HK-2 (cell line): ENCODE results near the gene REEP3.
"Not testable (repeated sequence)": the region's sequence is repeated elsewhere in the genome, so short reads cannot be mapped to it uniquely, and the experiment has no call there.

Experiments used
- DNase-seq: peaks from one replicate; pipeline ENCODE4 v3.0.0-alpha.2; 2018; ENCODE audit not compliant: unreplicated experiment

REEP3 gene

DNA sequence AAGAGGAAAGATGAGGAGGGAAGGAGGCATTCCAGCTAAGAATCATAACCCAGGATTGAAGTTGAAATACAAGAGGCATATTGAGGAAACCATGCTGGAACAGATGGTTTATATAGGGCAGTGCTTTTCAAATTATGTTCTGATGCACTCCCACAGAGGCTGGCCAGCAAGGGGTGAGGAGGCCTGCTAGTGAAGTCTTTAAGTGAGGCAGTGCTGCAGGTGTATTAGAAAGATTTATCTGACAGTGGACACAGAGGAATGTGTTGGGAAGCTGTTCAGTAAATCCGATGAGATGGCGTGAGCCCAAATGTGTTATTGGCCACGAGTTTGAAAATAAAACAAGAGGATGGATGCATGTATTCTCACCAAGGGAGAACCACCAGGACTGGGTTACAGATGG is 28.6 kb downstream of the REEP3 start:
- no peak for DNase-seq

DNA sequence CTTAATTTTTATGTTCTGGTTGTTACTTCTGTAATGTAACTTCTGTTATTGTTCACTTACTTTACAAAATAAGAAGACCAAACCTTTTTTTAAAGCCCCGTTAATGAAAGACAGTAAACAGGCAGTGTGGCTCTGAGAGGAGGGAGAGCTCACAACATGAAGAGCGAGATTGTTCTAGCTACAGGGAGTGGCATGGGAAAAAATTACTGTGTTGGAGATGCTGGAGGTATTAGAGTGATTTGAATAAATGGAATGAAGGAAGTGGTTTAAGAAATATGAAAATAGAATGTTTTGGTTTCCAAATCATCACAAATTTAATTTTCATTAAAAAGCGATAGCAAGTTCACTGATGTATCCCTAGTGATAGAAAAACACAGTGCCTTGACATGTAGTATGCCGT is 31.8 kb downstream of the REEP3 start:
- DNase-seq: no peak

DNA sequence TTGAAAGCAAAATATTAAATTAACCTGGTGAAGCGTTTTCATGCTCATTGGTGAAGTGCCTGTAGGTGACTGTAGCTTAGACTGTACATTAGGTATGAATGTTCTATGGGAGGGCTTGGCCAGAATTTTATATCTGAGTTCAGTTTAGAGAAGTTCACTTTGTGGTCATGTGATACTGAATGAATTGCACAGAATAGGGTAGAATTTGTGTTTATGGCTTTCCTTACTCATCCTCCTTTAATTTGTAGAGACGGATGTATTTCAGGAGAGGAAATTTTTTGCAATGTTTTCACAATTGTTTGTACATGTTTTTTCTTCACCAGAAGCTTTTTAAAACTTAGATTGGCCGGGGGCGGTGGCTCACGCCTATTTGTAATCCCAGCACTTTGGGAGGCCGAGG is 32.3 kb downstream of the REEP3 start:
- no peak for DNase-seq

DNA sequence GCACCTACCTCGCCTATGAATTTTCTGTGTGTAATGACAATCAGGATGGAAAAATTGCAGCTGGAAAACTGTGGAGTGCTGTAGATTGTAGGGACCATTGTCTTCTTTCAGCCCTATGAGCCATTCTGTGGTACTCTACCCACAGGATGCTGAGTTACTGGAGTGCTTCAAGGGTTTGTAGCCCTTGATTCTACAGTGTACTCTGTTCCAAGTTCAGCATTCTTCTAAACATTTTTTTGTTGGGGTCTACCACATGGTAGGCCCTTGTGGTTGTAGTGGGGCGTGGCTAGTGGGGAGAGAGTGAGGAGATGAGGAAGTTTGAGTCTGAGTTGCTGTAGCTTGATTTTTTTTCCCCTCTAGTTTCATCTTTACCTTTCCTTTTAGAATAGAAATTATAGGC is 33.5 kb downstream of the REEP3 start:
- DNase-seq: peak; percentile 49

DNA sequence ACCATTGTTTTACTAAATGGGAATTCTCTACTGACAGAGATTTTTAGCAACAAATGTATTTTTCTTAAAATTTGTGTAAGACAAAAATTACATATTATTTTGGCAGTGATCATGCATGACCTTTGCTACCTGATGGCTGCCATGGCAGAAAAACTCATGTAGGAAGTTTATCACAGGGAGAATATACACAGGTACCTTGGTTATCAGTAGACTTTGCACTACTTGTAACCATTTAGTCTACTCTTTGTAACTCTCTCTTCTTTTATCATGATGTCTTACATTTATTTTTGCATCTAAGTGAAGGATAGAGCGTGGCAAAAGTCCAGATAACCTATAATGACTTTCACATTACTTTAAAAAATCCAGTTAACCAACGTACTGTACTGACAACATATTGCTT is 34.1 kb downstream of the REEP3 start:
- DNase-seq: no peak

DNA sequence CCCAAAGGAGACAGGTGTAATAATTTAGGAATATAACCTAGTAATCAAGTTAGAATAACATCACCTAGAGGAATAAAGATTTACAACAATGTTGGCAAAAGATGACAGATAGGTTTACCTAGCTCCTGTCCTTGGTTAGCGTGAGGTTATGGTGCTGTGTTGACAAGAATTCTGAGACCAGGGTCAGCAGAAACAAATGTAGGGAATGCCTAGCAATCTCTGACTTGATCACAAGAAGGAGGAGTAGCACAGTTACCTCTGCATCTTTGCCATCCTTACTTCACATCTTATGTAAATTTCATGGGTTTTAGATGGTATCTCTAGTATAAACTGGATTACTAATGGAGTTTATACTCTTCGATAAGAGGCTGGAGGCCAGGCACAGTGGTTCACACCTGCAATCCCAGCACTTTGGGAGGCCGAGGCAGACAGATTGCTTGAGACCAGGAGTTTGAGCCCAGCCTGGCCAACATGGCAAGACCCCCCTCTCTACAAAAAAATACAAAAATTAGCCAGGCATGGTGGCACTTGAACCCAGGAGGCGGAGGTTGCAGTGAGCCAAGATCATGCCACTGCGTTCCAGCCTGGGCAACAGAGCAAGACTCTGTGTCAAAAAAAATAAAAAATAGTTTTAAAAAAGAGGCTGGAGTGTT is 37.1 kb downstream of the REEP3 start:
- no peak for DNase-seq

DNA sequence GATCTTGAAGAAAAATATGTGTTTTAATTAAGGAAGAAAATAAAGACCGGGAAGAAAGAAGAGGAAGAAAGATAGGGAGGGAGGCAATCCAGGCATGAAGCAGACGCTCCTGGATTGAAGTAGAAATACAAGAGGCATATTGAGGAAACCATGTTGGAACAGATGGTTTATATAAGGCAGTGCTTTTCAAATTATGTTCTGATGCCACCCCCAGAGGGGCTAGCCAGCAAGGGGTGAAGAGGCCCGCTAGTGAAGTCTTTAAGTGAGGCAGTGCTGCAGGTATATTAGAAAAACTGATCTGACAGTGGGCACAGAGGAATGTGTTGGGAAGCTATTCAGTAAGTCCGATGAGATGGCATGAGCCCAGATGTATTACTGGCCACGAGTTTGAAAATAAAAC is 40.1 kb downstream of the REEP3 start:
- no peak for DNase-seq

DNA sequence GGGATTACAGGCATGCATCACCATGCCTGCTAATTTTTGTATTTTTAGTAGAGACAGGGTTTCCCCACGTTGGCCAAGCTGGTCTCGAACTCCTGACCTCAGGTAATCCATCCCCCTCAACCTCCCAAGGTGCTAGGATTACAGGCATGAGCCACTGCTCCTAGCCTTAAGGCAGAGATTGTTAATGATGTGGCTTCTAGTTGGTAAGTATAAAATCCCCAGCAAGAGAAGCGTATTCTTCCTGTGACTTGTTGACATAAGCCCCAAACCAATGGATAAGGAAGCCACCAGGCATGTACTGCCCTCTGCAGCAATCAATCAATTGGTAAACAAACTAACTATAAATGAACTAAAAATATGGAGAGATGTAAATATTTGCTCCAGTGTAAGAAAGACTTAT is 41.2 kb downstream of the REEP3 start:
- no peak for DNase-seq

DNA sequence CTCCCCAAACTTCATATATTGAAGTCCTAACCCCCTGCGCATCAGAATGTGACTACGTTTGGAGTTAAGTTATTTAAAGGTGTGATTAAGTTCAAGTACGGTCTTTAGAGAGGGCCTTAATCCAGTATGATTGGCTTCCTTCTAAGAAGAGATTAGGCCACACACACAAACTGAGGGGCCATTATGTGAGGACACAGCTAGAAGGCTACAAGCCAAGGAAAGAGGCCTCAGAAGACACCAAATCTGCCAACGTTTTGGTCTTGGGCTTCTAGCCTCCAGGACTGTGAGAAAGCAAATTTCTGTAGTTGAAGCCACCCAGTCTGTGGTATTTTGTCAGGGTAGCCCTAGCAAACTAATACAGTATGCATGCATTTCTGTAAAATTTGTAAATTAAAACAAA is 41.7 kb downstream of the REEP3 start:
- no peak for DNase-seq

DNA sequence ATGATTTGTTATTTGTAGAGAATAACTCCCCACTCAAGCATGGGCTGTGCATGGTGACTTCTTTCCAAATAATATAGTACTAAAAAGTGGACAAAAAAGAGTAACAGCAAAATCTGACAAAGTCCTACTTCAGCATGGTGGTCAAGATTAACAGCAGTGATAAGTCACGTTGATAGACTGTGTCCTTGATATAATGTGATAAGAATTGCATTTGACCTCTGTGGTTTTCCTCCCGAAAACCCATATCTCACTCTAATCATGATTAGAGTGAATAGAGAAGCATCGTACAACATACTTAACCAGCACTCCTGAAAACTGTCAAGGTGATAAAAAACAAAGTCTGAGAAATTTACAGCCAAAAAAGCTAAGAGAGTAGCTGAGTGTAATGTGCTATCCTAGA is 42.4 kb downstream of the REEP3 start:
- DNase-seq: no peak

DNA sequence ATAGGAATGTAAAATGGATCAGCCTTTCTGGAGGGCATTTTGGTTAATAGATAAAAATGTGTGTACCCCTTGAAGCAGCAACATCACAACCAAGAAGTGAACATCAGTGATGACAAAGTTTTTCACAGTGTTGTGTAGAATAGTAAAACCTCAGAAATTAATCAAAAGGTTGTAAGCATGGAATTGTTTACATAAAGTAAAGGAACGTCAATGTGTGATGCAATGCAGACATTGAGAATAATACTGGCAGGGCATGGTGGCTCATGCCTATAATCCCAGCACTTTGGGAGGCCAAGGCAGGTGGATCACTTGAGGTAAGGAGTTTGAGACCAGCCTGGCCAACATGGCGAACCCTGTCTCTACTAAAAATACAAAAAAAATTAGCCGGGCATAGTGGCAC is 43.5 kb downstream of the REEP3 start:
- not testable (repeated sequence) for DNase-seq

DNA sequence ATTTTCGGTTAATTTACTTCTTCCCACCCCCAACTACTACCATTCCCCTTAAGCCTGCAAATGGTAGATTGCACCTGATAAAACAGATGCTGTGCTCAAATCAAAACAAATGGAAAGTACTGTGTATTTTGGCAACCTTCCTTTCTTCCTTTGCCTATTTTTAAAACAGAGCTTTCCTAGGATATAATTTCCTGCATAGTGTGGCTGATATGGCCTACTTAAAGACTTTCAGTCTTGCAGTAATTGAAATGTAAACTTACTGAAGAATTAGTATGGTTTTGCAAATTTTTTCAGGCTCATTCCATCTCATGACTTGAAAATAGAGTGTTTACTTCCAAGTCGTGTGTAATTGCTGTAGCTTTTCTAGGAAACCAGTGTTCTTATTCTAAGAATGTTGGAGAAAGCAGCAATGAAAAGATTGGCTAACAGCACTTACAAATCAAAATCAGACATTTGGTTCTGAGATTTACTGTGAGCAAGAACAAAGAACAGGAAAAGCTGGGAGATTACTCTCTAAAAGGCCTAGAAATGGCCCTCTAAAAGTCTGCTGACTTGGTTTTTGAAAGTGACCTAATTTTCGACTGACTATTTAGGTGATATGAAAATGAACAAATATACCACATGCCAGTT is 52.0 kb downstream of the REEP3 start:
- no peak for DNase-seq

DNA sequence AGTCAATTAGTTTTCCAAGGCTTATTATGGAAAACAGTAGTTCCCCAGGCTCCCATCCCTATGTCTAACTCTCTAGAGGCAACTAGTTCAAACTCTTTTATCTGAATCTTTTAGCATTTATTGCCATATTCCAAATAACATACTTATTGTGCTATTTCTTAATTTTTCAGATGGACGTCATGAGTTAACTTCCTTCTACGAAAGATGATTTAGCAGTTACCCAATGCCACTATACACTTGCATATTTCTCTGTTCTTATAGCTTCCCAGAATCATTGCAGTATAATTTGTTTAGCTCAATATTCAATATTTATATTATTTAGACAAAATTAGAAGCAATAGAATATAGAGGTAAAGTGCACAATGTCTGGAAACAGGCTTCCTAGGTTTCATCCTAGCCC is 52.8 kb downstream of the REEP3 start:
- no peak for DNase-seq

DNA sequence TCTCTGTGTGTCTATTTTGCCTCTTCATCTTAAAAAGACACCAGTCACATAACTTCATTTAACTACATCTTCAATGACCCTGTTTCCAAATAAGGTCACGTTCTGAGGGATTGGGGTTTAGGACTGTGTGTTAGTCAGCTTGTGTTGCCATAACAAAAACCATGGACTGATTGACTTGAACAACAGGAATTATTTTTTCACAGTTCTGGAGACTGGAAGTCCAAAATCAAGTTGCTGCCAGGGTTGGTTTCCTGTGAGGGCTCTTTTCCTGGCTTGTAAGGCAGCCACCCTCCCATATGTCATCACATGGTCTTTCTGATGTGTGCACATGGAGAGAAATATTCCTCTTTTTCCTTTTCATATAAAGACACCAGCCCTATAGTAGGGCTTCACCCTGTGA is 55.3 kb downstream of the REEP3 start:
- DNase-seq: no peak

DNA sequence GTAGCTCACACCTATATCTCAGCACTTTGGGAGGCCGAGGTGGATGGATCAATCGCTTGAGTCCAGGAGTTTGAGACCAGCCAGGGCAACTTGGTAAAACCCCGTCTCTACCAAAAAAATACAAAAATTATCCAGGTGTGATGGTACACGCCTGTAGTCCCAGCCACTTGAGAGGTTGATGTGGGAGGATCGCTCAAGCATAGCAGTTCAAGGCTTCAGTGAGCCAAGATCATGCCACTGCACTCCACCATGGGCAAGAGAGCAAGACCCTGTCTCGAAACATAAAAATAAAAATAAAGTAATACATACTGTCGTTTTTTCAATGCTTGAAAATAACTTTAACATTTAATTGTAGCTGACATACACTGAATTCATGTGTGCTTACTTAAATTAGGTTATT is 57.3 kb downstream of the REEP3 start:
- no peak for DNase-seq

DNA sequence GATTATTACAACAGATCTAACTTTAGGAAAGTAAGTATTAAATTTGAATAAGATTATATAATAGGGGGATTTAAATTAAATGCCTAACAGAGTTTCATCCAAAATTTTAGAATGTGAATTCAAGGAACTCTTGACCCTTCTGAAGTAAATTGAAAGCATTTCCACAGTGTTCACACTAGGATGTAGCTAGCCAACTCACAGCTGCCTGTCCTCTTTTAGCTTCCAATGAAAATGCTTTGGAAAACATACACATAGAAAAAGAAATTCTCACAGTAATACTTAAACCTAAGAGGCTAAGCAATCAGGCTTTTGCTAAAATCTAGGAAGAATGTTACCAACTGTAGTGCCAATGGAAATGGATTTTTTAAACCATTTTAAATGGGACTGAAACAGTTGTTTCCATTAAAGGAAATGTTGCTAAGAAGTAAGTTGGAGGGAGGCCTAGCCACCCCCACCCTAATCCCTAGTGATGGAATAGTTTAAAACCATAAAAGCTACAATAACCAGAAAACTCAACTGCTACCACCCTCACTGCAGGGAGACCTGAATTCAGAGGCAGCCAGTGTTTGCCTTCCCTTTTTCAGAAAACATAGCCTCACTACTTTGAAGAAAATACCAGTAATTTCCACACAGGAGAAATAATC is 58.3 kb downstream of the REEP3 start:
- no peak for DNase-seq

DNA sequence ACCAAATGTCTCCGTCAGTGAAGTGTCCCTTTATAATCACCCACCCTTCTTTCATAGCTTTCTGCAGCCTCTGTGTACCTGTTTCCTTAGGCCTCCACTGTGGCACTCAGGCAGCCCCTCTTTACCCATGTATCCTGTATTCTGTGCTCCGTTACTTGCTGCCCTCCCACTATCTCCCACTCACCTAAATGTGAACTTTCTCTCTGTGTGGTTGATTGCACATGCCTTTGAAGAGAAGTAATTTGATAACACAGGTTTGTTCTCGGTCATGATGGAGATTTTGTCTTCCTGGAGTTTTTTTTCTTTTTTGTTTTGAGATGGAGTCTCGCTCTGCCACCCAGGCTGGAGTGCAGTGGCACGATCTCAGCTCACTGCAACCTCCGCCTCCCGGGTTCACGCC is 61.5 kb downstream of the REEP3 start:
- DNase-seq: no peak

DNA sequence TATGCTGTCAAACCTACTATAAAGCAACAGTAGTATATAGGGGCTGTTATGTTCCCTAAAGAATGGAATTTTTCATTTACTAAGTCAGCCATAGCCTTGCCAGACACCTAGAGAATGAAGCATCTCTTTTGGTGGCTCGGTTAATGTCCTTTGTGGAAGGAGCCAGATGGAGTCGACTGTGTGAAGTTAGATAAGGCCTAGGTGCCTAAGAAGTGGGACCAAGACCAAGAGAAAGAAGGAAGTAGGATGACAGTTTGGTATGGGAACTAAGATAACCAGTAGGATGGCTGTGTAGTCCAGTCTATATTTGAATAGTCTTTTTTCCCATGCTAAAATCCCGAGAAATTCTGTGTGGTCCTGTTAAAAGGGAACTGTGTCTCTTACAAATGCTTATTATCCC is 62.2 kb downstream of the REEP3 start:
- no peak for DNase-seq

DNA sequence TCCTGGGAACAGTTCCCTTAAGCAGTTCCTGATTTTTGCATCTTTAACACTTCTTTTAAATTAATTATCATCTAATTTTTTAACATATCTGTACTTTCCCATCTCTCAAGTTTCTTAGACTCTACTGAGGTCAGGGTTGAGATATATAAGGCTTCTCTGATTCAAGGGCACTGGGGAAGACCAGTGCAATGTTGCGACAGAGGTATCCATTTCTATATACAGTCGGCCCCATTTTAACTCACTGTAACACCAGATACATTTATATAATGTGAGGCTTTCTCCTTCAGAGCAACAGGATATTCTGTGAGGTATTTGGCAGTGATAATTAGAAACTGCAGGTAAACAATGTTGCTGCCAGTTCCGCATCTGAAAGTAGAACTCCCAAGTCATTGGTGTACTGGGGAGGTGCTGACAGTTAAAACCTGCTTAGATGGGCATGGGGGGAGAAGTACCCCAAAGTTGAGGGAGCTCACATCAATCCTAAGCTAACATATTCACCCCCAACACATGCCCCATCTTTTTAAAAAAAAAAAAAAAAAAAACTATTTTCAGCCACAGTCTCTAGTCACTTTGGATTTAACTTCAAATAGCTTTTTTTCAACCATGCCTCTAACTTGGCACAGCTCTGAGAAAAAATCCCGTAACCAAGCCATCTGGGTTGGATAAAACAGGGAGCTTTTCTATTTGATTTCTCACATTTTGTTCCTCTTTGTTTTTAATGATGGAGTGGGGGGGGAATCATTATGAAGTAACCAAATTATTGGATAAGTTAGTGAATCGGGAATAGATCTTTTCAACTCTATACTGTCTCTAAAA is 62.9 kb downstream of the REEP3 start:
- no peak for DNase-seq

DNA sequence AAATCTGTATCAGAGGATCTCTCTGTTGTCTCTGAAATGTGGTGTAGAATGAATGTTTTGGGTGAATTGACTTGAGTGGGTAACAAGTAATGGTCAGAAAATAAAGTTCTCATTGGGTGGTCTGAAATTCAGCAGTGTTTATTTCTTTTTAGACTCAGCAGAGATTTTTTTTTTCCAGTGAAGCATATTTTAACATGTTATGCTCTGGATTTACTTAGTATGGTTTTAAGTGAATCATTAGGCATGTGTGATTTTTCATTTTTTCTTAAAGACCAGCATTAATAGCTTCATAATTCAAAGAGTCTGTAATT is 63.5 kb downstream of the REEP3 start:
- DNase-seq: no peak

DNA sequence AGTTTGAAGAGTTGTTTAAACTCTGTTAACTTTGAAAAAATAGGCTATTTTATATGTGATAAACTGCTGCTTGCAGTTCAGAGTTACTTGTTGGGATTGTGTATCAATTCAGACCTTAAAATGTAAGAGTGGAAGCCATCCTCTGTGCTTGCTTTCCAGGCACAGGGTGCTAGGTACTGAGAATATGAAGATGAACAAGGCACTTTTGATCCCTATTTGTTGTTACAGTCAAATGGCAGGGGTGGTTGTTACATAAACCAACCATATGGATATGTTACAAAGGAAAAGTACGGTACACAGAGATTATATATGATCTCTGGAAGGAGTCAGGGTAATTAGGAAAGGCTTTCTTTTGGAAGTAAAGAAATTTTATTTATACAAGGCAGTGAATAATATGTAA is 63.8 kb downstream of the REEP3 start:
- no peak for DNase-seq

DNA sequence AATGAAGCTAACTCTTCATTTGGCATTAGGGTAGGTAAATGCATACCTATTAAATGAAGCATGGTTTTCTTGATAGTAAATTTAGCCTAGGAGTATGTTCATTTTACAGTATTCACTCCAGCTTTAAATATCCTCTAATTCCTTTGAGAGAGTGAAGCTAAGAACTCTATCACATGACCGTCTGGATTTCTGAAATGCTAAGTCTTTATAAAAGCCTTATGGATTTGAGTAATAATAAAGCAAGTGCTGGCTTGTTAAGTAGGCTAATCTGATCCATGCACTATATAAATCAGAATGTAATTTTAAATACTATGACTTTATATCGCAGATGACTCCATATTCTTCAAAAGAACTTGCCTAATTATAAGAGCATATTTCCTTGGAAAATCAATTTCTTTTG is 64.8 kb downstream of the REEP3 start:
- DNase-seq: no peak

DNA sequence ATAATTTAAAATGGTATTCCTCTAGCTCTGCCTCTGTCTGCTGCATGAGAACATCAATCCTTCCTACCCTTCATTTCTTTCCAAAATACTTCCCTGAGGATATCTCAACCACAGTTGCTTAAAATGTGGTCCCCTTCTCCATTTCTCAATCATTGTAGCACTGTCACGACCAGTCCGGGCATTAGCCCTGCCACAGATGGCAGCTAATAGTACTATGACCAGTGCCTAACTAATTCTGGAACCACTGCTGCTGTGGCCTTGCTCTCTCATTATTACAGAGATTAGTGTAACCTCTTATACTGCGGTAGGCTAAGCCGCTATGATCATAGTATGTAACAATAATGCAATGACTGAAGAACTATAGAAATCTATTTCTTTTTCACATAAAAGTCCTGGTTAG is 66.0 kb downstream of the REEP3 start:
- no peak for DNase-seq
